GM12878 (cell line): ENCODE measurements around the gene ALG8. TPM values are rescaled to one million over a fixed set of nuclear protein-coding genes. Genes with fewer than 3 reads are reported as not detected.

Experiments
- E2F8 ChIP-seq: fragments of 450-650 bp; IDR thresholded peaks from 2 replicates; pipeline ENCODE4 v1.6.1; 2018; ENCODE audit warnings: mild to moderate bottlenecking, low read depth, moderate library complexity; ENCODE audit not compliant: partially characterized antibody
- NFYA ChIP-seq: IDR thresholded peaks from 2 replicates; pipeline ENCODE4 v1.6.1; 2011; ENCODE audit warnings: low read depth, mild to moderate bottlenecking, low read length, improper control_type of control experiment, borderline replicate concordance
- POLR2AphosphoS5 ChIP-seq: IDR thresholded peaks from 2 replicates; pipeline ENCODE4 v1.6.1; 2011; ENCODE audit warnings: mild to moderate bottlenecking, low read length, inconsistent platforms
- RAD21 ChIP-seq: IDR thresholded peaks from 2 replicates; pipeline ENCODE4 v1.6.1; 2011; ENCODE audit warnings: mild to moderate bottlenecking, low read depth, low read length, moderate library complexity; ENCODE audit not compliant: insufficient read depth
- RCOR1 ChIP-seq: conservative IDR thresholded peaks from 2 replicates; pipeline ENCODE4 v1.6.1; 2012; ENCODE audit warnings: low read depth, low read length, improper control_type of control experiment
- SMAD5 ChIP-seq: IDR thresholded peaks from 2 replicates; pipeline ENCODE4 v1.6.1; 2016; ENCODE audit warnings: antibody characterized with exemption, low read depth
- SMARCA5 ChIP-seq: fragments of 450-650 bp; IDR thresholded peaks from 2 replicates; pipeline ENCODE4 v1.6.1; 2017; ENCODE audit warnings: mild to moderate bottlenecking
- SMC3 ChIP-seq: IDR thresholded peaks from 2 replicates; pipeline ENCODE4 v1.6.1; 2011; ENCODE audit warnings: low read length, improper control_type of control experiment, borderline replicate concordance
- TARDBP ChIP-seq: IDR thresholded peaks from 2 replicates; pipeline ENCODE4 v1.6.1; 2016; ENCODE audit warnings: borderline replicate concordance
- ZBTB33 ChIP-seq: fragments of 450-650 bp; IDR thresholded peaks from 2 replicates; pipeline ENCODE4 v1.6.1; 2017; ENCODE audit warnings: mild to moderate bottlenecking
- polyA plus RNA-seq, 11 experiments: library from polyadenylated mRNA; depleted of rRNA in 4 of 11; unstranded in 6 of 11; stranded (reverse) in 5 of 11; fragments of >200 nt; fragmentation: Nextera tagmentation in 4 of 11; fragmentation: Illumina TruSeq in 1 of 11; extraction: Ambion mirVana in 4 of 11; extraction: Trizol in 1 of 11; gene quantifications; 1 replicate in 1 of 11; 2 replicates in 10 of 11; pipeline versions ENCODE4 v1.2.1 to v1.2.3, GENCODE V29; 2011 to 2016; ENCODE audit warnings: inconsistent platforms in 2 of 11, missing spikeins in 2 of 11, low read depth in 1 of 11
- total RNA-seq, 4 experiments: library from RNA; depleted of rRNA in 3 of 4; stranded (reverse); fragments of >200 nt in 3 of 4; fragmentation: Illumina TruSeq in 1 of 4; extraction: Trizol in 1 of 4; gene quantifications; 2 replicates each; pipeline versions ENCODE4 v1.2.1 to v1.2.3, GENCODE V29; 2013 to 2021

The ALG8 gene
- total and polyA plus RNA-seq, 10 of the 15 experiments (the other 5 are each of a cell fraction or from before 2014, with no cell fraction given) = 45.7 to 105 (median 68.4) TPM

GRCh38 chr11:78187366-78188285 is 48.2 kb upstream of the ALG8 start (continued):
- TF ChIP-seq ZBTB33 = no peak
- no peak for TF ChIP-seq E2F8
- no peak for TF ChIP-seq RCOR1
- no peak for TF ChIP-seq TARDBP
- no peak for TF ChIP-seq NFYA
- TF ChIP-seq SMC3 = no peak
- TF ChIP-seq SMAD5 = no peak
- TF ChIP-seq SMARCA5 = no peak
- no peak for TF ChIP-seq RAD21
- no peak for TF ChIP-seq POLR2AphosphoS5
